Fibroblast of skin of left quadriceps (primary cell): Measurements from ENCODE around the gene DCUN1D2.
"Not testable (repeated sequence)": the region's sequence is repeated elsewhere in the genome, so short reads cannot be mapped to it uniquely, and the experiment has no call there.

Experiments used
- DNase-seq, 2 experiments: peaks; one replicate each; pipeline ENCODE4 v3.0.0-alpha.2; 2013; ENCODE audit warnings: low read depth in 2 of 2

Gene DCUN1D2

GRCh38 chr13:113490496-113491417, at the start of gene DCUN1D2:
Gene DCUN1D2, minus strand, starts transcription at chr13:113490711. Its CDS starts 42 bp downstream, at chr13:113490669.
- DNase-seq: peak; percentile 91 to 93

- DNase-seq: peak; percentile 60 to 62
Observed at GRCh38 chr13:113539822-113540221, 49.3 kb upstream of the DCUN1D2 start.

GRCh38 chr13:113539176-113539575, 48.7 kb upstream of the DCUN1D2 start:
- no peak for DNase-seq

- DNase-seq: no peak
Observed at GRCh38 chr13:113538689-113539058, 48.2 kb upstream of the DCUN1D2 start.

- DNase-seq: no peak
Observed at GRCh38 chr13:113537909-113538688, 47.6 kb upstream of the DCUN1D2 start.

GRCh38 chr13:113537205-113537604, 46.7 kb upstream of the DCUN1D2 start:
- no peak for DNase-seq

GRCh38 chr13:113536461-113537110, 46.1 kb upstream of the DCUN1D2 start:
- no peak for DNase-seq

GRCh38 chr13:113535381-113535781, 44.9 kb upstream of the DCUN1D2 start:
- no peak for DNase-seq

- no peak for DNase-seq
Observed at GRCh38 chr13:113534236-113534860, 43.8 kb upstream of the DCUN1D2 start.

GRCh38 chr13:113533161-113533840, 42.8 kb upstream of the DCUN1D2 start:
- no peak for DNase-seq

GRCh38 chr13:113532156-113532806, 41.8 kb upstream of the DCUN1D2 start:
- peak; percentile 3 to 17 for DNase-seq

- no peak for DNase-seq
Observed at GRCh38 chr13:113531041-113531873, 40.7 kb upstream of the DCUN1D2 start.

- no peak for DNase-seq
Observed at GRCh38 chr13:113528813-113529180, 38.3 kb upstream of the DCUN1D2 start.

GRCh38 chr13:113528101-113528812, 37.7 kb upstream of the DCUN1D2 start:
- DNase-seq: no peak

GRCh38 chr13:113527272-113527958, 36.9 kb upstream of the DCUN1D2 start:
- no peak for DNase-seq

- DNase-seq: no peak
Observed at GRCh38 chr13:113526466-113527220, 36.1 kb upstream of the DCUN1D2 start.

GRCh38 chr13:113522438-113522837, 31.9 kb upstream of the DCUN1D2 start:
- DNase-seq: not testable (repeated sequence)

GRCh38 chr13:113520571-113520970, 30.1 kb upstream of the DCUN1D2 start:
- no peak for DNase-seq
